Tibial nerve (tissue), 4 donors: ENCODE measurements around the gene CDX2. TPM values are rescaled to one million over a fixed set of nuclear protein-coding genes. Genes with fewer than 3 reads are reported as not detected.
A peak's percentile ranks its signal among the peaks of the same experiment; 100 is the strongest.

Source experiments
- DNase-seq, 2 donors: peaks; one replicate each; pipeline ENCODE4 v3.0.0-alpha.2; 2019; ENCODE audit warnings: low spot score in 2 of 2
- H3K27ac ChIP-seq, 4 donors: fragments of 200-600 bp; sonication (generic) in 3 of 4; one replicate each; pipeline ENCODE4 v1.5.1; 2017 to 2019; ENCODE audit warnings: mild to moderate bottlenecking in 1 of 4
- H3K27me3 ChIP-seq, 2 donors: fragments of 200-600 bp; sonication (generic) in 1 of 2; one replicate each; pipeline versions ENCODE4 v1.5.1 to v1.6.0; 2017 to 2019
- H3K36me3 ChIP-seq, 3 donors: fragments of 200-600 bp; sonication (generic); one replicate each; pipeline ENCODE4 v1.5.1; 2018 to 2019
- H3K4me1 ChIP-seq, 4 donors: fragments of 200-600 bp; sonication (generic) in 3 of 4; one replicate each; pipeline ENCODE4 v1.5.1; 2017 to 2019
- H3K4me3 ChIP-seq, 4 donors: fragments of 200-600 bp; sonication (generic) in 3 of 4; one replicate each; pipeline ENCODE4 v1.5.1; 2017 to 2019; ENCODE audit warnings: mild to moderate bottlenecking in 1 of 4, moderate library complexity in 1 of 4
- H3K9me3 ChIP-seq, 4 donors: fragments of 200-600 bp; sonication (generic) in 3 of 4; one replicate each; pipeline ENCODE4 v1.5.1; 2017 to 2019
- EP300 ChIP-seq, 2 donors: sonication (generic); formaldehyde crosslinking; IDR thresholded peaks; one replicate each; pipeline ENCODE4 v1.6.1; 2017; ENCODE audit warnings: antibody characterized with exemption in 2 of 2, mild to moderate bottlenecking in 1 of 2
- POLR2A ChIP-seq, 2 donors: fragments of 450-650 bp; IDR thresholded peaks; one replicate each; pipeline ENCODE4 v1.6.1; 2017; ENCODE audit warnings: antibody characterized with exemption in 2 of 2, mild to moderate bottlenecking in 2 of 2, moderate library complexity in 2 of 2
- WGBS, 2 donors: methylation state at CpG; one replicate each; pipeline ENCODE4 v1.1.5; 2018; 5-methylcytosine and 5-hydroxymethylcytosine counted together
- total RNA-seq, 4 donors: library from RNA; depleted of rRNA; stranded (reverse); fragments of >200 nt; gene quantifications; one replicate each; pipeline ENCODE4 v1.1.0, GENCODE V29; 2016
- TF ChIP-seq, protein P1 (sequence below), 5 experiments: fragments of 200-600 bp in 3 of 5; fragments of 450-650 bp in 2 of 5; sonication (generic) in 3 of 5; IDR thresholded peaks; one replicate each; pipeline ENCODE4 v1.5.1; 2016 to 2019; ENCODE audit warnings: antibody characterized with exemption in 5 of 5, mild to moderate bottlenecking in 3 of 5, moderate library complexity in 2 of 5

The CDX2 gene
- total RNA-seq, 4 donors from 2014 or later: not detected

DNA sequence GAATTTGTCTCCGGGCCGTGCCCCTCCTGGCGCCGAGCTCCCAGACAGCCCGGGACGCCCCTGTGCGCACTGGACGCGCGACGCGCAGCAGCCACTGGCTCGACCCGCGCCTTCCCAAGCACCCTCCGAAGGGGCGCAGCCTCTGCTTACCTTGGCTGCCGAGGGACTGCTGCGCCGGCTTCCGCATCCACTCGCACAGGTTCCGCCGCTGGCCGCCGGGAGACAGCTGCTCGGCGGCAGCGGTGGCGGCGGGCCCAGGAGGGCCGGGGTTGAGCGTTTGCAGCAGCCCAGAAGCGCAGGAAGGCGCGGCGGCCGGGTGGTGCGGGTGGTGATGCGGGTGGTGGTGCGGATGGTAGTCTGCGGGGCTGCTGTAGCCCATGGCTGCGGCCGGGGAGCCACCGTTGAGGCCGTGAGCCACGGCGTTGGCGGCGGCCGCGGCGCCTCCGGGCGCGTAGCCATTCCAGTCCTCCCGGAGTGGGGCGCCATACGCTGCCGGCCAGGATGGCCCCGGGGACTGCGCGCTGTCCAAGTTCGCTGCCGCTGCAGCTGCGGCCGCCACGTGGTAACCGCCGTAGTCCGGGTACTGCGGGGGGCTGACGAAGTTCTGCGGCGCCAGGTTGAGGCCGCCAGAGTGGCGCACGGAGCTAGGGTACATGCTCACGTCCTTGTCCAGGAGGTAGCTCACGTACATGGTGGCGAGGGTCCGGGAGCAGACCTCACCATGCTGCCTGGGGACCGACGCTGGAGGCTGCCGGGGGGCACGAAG is 616 bp downstream of the CDX2 start:
- DNase-seq: no peak
- TF ChIP-seq EP300 (IDR thresholded peaks at IDR 0.05): no peak
- TF ChIP-seq, protein P1, sequence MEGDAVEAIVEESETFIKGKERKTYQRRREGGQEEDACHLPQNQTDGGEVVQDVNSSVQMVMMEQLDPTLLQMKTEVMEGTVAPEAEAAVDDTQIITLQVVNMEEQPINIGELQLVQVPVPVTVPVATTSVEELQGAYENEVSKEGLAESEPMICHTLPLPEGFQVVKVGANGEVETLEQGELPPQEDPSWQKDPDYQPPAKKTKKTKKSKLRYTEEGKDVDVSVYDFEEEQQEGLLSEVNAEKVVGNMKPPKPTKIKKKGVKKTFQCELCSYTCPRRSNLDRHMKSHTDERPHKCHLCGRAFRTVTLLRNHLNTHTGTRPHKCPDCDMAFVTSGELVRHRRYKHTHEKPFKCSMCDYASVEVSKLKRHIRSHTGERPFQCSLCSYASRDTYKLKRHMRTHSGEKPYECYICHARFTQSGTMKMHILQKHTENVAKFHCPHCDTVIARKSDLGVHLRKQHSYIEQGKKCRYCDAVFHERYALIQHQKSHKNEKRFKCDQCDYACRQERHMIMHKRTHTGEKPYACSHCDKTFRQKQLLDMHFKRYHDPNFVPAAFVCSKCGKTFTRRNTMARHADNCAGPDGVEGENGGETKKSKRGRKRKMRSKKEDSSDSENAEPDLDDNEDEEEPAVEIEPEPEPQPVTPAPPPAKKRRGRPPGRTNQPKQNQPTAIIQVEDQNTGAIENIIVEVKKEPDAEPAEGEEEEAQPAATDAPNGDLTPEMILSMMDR (IDR thresholded peaks at IDR 0.05): no peak
- no peak for TF ChIP-seq POLR2A (IDR thresholded peaks at IDR 0.05)
- WGBS, 2 donors: 0 to 2% methylated on average over 1 to 53 of the region's 86 CpGs
- peaks cover 0 to 50% (median 9%) of the 10 kb centered on the region in 4 donors for H3K4me1 ChIP-seq
- H3K36me3 ChIP-seq: no peaks in the 10 kb centered on the region
- no peaks in the 10 kb centered on the region for H3K9me3 ChIP-seq
- H3K4me3 ChIP-seq: peak overlapping the region in 2 of 4 donors; percentile 12 to 38
- peaks cover 3 to 100% of the 10 kb centered on the region in 2 donors for H3K27me3 ChIP-seq
- H3K27ac ChIP-seq: peak overlapping the region in 1 of 4 donors; percentile 72

DNA sequence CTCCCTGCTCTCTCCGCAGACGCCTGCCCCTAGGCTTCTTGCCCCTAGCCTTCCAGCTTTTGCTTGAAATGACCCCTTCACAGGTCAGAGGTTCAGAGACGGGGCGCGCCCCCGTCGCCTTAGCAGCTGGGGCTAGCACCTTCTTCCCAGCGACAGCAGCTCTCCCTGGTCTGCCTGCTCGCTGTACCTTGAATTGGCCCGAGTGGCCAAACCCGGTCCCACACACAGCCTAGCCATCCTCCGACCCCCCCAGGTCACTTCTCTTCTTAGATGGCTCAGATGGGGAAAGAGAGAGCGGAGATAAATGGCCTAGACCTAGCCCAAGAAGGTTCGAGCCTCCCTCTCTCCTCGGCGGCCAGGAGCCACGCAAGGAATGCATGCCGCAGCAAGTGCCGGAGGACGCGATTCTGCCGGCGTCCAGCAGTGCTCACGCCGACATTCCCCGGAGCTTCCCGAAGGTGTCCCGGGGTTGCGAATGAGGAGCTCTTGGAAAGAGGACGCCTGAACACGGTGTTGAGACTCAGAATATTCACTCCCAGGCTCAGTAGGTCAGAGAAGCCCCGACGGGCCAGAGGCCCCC is 1.3 kb downstream of the CDX2 start:
- Histone ChIP-seq H3K27me3 (peaks cover 3 to 100% of the 10 kb centered on the region in 2 donors), H3K4me1 (peaks cover 0 to 50% (median 9%) of the 10 kb centered on the region in 4 donors), H3K4me3 (peak overlapping the region in 2 of 4 donors; percentile 12 to 38), H3K27ac (peak overlapping the region in 1 of 4 donors; percentile 72), H3K9me3 (no peaks in the 10 kb centered on the region), H3K36me3 (no peaks in the 10 kb centered on the region)
- 1 to 2% methylated on average over 32 to 33 of the region's 33 CpGs for WGBS, 2 donors
- TF ChIP-seq POLR2A (IDR thresholded peaks at IDR 0.05) (no peak), EP300 (IDR thresholded peaks at IDR 0.05) (no peak)
- TF ChIP-seq, protein P1 (IDR thresholded peaks at IDR 0.05): no peak
- no peak for DNase-seq

DNA sequence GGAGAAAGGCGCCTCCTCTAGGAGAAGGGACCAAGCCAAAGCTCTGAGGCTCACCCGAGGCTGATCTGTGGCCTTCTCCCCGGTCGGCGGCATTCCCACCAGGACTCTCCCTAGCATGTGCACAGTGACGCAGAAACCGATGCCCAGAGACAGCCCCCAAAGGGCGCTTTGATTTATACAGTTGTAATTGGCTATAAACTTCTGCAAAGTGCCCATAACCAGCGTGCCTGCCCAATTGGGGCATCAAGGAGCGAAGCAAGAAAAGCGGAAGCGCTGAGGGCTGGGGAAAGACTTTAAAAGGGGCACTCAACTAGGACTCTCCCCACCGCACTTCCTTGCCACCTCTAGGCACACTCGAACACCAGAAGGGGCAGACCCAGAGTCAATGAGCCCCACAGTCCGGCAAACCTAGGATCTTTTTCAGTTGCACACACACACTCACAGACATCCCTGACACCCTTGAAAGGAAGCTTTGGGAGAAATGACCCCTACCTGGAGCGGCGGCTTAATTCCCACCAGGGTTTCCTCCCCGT is 1.8 kb downstream of the CDX2 start:
- H3K27ac ChIP-seq: peak overlapping the region in 1 of 4 donors; percentile 72
- no peak for DNase-seq
- H3K4me3 ChIP-seq: peak overlapping the region in 1 of 4 donors; percentile 38
- no peaks in the 10 kb centered on the region for H3K36me3 ChIP-seq
- peaks cover 3 to 100% of the 10 kb centered on the region in 2 donors for H3K27me3 ChIP-seq
- TF ChIP-seq, protein P1 (IDR thresholded peaks at IDR 0.05): no peak
- TF ChIP-seq EP300 (IDR thresholded peaks at IDR 0.05): no peak
- no peak for TF ChIP-seq POLR2A (IDR thresholded peaks at IDR 0.05)
- peaks cover 0 to 50% (median 9%) of the 10 kb centered on the region in 4 donors for H3K4me1 ChIP-seq
- no peaks in the 10 kb centered on the region for H3K9me3 ChIP-seq
- 2 to 7% methylated on average over 9 to 13 of the region's 18 CpGs for WGBS, 2 donors

DNA sequence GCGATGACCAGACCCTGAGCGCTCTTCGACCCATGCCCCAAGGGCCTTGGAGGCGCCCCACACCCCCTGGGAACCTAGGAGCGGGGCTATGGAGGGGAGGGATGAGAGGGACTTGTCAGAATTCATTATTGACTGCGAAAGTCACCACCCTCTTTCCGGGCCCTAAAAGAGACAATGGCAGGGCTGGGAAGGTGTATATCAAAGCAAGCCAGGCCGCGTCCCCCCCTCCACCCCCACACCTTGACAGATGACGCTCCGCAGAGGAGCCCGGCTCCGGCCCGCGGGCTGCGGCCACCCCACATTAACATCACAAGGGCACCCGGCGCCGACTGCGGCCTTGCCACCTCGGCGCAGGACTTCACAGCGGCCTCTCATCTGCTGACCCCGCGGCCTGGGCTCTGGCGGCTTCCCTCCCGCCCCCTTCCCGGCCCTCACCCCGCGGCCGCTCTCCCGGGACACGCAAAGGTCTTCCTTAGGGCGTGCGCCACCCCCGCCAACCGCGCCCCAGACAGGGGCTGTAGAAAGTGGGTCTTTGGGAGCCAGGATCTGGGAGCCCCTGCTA is 2.4 kb downstream of the CDX2 start:
- DNase-seq: no peak
- H3K27ac ChIP-seq: peak overlapping the region in 1 of 4 donors; percentile 72
- H3K9me3 ChIP-seq: no peaks in the 10 kb centered on the region
- TF ChIP-seq EP300 (IDR thresholded peaks at IDR 0.05): no peak
- TF ChIP-seq POLR2A (IDR thresholded peaks at IDR 0.05): no peak
- TF ChIP-seq, protein P1 (IDR thresholded peaks at IDR 0.05): no peak
- H3K27me3 ChIP-seq: peaks cover 3 to 100% of the 10 kb centered on the region in 2 donors
- WGBS, 2 donors: 0 to 2% methylated on average over 12 to 16 of the region's 38 CpGs
- H3K4me3 ChIP-seq: peak overlapping the region in 1 of 4 donors; percentile 38
- H3K4me1 ChIP-seq: peaks cover 0 to 50% (median 9%) of the 10 kb centered on the region in 4 donors
- no peaks in the 10 kb centered on the region for H3K36me3 ChIP-seq
